ENCODE data around the gene CYP4A22.
"Not testable (repeated sequence)": the region's sequence is repeated elsewhere in the genome, so short reads cannot be mapped to it uniquely, and the experiment has no call there.

Gene CYP4A22

DNA sequence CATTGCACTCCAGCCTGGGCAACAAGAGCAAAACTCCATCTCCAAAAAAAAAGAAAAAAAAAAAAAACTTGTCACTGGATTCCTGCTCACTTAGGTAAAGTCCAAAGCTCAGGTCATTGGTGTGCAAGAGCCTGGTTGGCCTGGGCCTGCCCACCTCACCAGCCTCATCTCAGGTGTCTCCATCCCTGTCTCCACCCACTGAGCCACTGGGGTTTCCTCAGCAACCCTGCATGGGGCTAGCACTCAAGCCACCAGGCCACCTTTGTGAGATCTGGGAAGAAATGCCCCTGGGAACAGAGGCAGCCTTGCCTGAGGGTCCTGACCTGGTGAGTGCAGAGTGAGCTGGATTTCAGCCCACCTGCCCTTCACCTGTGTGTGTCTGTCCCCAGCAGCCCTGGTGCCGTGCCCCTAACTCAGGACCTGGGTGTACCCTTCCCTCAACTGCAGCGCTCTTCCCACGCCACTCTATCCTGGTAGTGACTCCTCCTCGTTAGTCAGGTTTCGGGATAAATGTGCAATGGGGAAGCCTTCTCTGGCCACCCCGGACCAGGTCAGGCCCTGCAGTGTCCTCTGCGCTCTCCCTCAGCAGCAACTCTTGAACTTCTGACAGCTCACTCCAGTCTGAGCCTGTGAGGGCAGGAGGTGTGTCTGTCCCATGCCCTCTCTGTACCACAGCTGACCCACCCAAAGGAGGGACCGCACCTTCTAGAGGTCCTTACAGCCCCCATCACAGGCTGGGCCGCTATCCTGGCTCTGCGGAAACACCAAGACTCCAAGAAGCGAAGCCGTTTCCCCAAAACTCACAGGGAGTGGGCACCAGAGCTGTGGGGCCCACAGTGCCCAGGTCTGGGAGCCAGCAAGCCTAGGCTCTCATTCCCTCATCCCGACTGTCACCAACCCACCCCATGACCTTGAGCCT lies 49.3 kb downstream of the CYP4A22 start:
- no peak for FAIRE-seq

DNA sequence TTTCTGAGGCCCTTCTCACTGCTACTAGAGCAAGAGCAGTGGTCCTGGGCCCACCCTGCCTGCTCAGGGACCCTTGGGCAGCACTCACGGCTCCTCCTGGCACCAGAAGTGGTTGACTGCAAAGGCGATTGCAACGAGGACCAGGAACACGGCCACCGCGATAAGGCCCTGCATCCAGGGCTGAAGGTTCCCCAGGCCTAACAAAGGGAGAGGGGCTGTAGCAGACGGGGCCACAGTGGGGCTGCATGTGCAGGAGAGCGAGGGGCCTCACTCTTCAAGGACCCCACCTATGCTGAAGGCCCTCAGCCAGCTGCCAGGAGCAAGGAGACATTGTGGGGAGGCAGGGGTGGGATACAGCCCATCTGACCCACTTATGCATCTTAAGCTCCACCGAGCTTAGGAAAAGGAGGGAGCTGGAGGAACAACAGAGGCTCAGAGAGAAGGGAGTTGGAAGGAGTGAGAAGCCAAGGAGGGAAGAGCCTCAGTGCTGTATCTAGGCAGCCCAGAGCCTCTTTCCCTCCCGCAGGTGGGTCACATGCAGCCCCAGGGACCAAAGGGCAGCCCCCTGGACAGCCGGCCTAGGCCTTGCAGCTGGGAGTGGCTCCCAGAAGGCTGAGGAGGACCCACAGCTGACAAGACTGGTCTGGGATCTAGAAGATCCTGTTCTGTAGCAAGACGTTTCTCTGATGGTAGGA lies 50.1 kb downstream of the CYP4A22 start:
- no peak for FAIRE-seq

DNA sequence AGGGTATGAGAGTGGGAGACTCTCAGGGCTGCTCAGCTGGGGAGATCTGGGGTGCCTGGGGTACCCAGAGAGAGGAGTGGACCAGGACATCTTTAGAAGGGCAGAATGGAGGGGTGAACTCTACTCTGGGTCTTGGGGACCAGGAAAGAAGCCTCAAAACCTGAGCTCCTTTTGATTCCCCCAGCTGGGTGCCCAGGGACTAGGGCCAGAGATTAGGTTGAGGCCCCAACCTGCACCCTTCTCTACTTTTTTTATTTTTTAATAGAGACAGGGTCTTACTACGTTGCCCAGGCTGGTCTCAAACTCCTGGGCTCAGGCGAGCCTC lies 50.6 kb downstream of the CYP4A22 start:
- no peak for FAIRE-seq

DNA sequence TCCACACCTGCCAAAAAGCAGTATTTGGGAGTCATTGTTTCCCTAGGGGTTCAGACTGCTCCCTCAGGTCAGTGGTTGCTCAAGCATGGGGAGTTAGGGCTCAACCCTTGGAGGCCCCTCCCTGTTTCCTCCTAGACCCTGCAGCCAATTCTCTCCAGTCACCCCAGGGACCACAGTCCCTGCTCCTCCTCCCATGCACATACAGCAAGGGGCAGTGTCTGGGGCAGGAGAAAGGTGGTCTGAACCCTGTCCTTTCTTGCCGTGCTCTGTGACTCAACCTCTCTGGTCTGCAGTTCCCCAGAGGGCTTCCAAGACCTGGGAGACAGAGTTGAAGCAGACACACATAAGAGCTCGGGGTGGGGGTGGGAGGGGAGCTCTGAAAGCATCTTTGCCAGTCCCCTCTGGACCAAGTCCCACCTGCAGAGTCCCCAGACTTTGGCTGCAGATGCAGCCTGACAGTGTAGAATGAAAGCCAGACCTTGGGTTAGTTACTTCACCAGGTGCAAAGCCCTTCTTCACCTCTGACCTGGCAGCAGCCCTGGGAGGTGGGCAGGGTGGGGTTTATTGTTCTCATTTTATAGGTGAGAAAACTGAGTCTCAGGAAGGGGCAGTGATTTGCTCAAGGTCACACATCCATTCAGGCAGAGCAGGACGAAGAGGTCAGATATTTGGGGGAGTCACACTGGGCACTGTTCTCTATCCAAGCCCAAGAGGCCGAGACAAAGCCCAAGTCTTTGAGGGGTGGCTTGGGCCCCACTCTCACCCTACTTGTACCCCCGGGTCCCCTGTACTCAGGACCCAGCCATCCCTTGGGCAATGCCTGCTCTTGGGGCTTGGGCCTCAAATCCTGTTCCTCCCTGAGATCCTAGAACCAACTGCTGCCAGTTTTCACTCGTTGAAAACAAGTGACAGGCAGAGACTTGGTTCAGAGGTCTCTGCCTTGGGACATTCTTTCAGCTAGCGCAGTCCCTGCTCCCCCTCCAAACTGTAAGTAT lies 51.8 kb downstream of the CYP4A22 start:
- no peak for FAIRE-seq

DNA sequence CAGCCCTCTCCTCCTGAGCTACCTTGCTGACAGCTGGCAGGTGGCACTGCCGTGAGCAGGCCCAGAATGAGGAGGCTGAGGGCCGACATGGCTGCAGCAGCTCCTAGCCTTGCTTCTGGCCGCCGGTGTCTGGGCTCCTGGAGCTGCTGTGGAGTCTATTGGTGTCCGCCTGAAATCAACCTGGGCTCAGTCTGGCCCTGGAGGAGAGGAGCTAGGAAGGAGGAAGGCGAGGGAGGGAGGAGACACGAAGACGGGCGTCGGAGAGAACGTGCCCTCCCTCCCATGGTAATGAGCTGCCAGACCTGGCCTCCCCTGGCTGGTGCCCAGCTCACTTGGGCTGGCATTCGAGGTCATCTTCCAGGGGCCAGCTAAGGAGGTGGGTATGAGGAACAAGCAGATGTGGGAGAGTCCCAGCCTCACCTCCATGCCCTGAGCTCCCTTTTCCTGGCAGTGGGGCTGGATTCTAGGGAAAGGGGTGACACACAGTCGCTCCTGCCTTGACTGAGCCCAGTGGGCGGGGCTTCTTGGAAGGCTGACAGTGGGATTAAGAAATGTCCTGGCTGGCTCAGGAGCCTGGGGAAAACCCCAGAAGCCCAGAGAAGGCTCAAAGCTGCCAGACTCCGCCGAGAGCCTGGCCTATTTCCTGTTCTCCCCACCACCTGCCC lies 52.7 kb downstream of the CYP4A22 start, which contains the start of gene PDZK1IP1:
TSS of gene PDZK1IP1 (minus strand) at position 193 of the 665 bp plus-strand sequence. CDS start at position 89, 104 bp downstream.
- no peak for FAIRE-seq

DNA sequence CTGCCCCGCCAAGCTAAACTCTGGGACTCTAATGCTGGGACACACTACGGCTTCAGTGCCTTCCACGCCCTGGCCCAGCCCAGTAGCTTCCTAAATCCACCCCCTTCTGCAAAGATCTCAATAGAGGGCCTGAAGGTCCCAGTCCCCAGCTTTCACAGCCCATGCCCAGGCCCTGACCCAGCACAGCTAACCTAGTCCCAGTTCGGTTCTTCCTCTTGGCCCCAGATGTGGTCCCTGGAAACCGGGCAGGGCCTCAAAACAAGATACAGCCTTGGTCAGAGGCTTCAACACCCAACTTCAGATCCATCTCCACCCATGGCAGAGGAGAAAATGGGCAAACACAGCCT lies 53.2 kb downstream of the CYP4A22 start:
- FAIRE-seq, result no peak

DNA sequence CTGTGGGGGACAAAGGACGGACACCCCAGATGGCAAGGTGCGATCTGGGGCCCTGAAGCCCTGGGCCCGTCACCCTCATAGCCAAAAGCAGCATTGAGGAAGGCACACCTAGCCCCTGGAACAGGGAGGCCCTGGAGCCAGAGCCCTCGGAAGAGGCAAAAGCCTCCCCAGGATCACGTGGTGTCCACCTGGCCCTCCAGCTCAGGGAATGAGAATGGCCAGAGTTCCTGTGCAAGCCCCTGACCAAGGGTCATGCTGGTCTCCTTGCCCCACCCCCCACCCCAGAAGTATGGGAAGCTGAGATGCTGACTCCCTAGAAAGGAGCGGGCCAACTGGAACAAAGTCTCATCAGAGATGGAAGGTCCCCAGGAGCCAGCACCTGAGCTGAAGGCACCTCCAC lies 53.6 kb downstream of the CYP4A22 start:
- FAIRE-seq, result no peak

DNA sequence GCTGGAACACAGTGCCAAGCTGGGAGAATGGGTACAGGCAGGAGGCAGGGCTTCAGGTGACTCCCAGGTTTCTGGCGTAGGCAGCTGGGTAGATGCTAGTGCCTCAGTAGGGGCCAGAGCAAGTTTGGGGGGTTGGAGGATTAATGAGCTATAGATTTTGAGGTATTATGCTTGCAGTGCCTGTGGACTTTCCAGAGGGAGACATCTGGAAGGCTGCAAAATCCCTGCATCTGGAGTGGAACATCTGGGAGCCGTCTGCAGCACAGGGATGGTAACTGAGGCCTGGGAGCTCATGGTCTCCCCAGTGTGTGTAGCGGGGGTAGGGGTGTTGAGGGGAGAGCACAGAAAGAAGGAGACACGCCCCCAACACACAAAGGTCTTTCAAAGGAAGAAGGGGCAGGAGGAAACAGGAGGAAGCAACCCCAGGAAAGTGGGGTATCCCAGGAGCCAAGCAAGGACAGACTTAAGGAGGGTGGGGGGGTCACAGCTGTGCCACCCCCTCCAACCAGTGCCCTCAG lies 54.8 kb downstream of the CYP4A22 start:
- FAIRE-seq, result no peak

DNA sequence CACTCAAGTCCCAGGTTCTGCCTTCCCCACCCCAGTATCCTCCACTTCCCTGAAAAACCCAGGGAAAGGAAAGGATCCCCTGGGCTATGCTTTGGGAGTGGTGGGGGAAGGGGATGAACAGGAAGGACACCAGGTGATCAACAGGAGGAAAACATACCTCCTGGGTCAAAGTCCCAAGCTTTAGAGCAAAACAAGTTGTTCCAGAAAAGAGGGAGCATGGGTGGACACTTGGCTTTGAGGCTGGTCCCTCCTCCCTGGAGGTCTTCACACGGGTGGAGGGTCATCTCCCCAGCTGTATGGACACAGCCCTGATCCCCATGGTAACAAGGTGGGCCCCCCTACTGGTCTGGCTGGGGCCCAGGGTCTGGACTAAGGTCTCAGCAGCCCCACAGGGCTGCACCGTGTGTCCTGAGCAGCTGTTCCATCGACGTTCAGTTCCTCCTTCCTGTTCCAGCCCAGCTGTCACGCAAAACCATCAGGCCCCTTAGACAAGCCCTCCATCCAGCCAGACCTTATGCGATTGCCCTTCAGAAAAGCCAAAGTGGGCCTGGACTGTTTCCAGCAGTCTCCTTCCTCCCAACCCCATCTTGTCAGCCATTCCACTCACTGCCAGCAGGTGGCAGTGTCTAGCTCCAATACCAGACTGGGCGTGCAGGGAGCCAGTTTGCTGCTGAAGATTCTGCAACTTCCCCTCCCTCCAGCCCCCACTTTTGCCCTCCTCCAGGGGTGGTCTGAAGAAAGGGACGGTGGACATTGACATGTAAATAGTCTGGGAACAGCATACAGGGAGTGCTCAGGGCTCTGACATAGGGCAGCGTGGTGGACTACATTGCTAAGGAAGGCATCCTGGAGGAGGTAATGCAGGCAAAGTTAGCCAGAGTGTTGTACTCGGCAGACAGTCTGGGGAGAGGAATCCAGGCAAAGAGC lies 55.5 kb downstream of the CYP4A22 start:
- no peak for FAIRE-seq

DNA sequence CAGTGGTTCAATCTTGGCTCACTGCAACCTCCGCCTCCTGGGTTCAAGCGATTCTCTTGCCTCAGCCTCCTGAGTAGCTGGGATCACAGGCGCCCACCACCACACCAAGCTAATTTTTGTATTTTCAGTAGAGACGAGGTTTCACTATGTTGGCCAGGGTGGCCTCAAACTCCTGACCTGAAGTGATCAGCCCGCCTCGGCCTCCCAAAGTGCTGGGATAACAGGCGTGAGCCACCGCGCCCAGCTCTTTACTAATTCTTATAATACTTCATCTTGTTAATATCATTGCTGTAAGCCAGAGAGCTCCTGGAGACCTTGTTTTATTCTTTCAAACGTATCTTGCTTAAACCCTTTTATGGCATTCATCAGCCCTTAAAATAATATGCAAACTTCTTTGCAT lies 56.3 kb downstream of the CYP4A22 start:
- FAIRE-seq, result not testable (repeated sequence)

DNA sequence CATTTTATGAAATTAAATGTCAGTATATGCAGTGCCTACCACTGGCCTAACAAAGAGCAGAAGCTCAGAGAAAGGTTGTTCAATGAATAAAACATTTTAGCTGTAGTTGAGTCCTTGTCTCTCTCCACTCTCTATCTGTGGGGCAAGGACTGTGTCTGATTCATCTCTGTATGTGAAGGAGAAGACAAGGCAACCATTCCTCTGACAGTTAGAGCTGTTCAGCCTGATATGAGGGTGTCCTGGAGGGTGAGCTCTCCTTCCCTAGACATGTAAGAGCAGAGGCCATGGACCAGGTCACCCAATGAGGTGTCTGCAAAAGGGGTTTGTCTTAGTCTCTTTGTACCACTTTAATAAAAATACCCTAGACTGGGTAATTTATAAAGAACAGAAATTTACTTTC lies 57.1 kb downstream of the CYP4A22 start:
- no peak for FAIRE-seq

DNA sequence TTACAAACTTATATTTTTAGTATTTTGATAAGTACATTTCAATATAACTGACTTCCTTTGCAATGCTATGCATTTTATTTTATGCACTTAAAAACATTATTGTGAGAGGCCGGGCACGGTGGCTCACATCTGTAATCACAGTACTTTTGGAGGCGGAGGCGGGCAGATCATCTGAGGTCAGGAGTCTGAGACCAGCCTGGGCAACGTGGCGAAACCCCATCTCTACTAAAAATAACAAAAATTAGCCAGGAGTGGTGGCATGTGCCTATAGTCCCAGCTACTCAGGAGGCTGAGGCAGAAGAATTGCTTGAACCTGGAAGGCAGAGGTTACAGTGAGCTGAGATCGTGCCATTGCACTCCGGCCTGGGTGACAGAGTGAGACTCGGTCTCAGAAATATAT lies 58.7 kb downstream of the CYP4A22 start:
- not testable (repeated sequence) for FAIRE-seq

DNA sequence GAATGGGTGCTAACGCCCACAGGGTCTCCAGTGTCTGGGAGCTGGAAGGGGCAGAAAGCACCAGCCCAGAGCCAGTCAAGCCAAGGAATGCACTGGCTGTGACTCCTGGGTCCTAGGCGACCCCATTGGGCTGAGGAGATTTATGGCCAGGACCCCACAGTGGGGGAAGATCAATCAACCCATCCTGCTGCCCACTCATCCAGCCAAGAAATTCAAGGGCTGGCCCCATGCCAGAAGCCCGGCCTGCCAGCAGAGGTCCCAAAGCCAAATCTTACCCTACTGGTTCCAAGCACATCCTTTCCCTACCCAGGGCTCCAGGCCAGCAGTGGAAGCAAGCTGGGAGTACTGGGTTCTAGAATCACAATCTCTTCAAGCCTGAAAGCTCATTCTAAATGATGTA lies 59.4 kb downstream of the CYP4A22 start:
- no peak for FAIRE-seq

DNA sequence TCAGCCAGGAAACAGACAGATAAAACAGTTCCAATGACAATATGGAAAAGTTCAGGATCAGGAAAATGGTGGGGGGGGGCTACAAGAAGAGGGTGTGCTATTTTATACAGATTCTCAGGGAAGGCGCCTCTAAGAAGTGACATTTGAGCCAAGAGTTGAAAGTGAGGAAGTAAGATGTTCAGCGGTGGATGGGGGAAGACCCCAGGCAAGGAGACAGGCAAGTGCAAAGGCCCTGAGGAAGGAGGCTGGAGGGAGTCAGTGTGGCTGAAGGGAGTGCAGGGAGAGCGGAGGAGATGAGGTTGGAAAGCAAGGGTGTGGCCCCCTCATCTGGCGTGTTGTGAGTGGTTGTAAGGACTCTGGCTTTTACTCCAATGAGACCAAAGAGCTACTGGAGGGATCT lies 61.0 kb downstream of the CYP4A22 start:
- FAIRE-seq, result no peak
